Measurements from ENCODE around the gene S100A1.

DNA sequence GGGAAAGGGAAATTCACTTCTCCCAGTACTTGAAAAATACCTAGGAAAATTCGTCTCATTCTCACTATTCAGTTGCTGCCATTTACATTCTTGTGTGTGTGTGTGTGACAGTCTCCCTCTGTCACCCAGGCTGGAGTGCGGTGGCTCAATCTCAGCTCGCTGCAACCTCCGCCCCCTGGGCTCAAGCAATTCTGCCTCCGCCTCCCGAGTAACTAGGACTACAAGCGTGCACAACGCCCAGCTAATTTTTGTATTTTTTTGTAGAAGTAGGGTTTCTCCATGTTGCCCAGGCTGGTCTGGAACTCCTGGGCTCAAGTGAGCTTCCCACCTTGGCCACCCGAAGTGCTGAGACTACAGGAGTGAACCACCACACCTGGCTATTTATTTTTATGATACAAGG lies 31.4 kb downstream of the S100A1 start:
- TF ChIP-seq, protein P1, sequence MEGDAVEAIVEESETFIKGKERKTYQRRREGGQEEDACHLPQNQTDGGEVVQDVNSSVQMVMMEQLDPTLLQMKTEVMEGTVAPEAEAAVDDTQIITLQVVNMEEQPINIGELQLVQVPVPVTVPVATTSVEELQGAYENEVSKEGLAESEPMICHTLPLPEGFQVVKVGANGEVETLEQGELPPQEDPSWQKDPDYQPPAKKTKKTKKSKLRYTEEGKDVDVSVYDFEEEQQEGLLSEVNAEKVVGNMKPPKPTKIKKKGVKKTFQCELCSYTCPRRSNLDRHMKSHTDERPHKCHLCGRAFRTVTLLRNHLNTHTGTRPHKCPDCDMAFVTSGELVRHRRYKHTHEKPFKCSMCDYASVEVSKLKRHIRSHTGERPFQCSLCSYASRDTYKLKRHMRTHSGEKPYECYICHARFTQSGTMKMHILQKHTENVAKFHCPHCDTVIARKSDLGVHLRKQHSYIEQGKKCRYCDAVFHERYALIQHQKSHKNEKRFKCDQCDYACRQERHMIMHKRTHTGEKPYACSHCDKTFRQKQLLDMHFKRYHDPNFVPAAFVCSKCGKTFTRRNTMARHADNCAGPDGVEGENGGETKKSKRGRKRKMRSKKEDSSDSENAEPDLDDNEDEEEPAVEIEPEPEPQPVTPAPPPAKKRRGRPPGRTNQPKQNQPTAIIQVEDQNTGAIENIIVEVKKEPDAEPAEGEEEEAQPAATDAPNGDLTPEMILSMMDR (conservative IDR thresholded peaks at IDR 0.05): no peak
- TF ChIP-seq ZFX (IDR thresholded peaks at IDR 0.05): no peak
